GM12878 (cell line): ENCODE data around the gene SNPH.

Experiments
- CHD4 ChIP-seq: fragments of 200-600 bp; sonication (generic); IDR thresholded peaks from 2 replicates; pipeline ENCODE4 v1.6.1; 2016; ENCODE audit warnings: mild to moderate bottlenecking
- EZH2 ChIP-seq: IDR thresholded peaks from 2 replicates; pipeline ENCODE4 v1.6.1; 2012; ENCODE audit warnings: low read depth, mild to moderate bottlenecking, control low read depth, inconsistent platforms, low read length, borderline replicate concordance; ENCODE audit not compliant: control insufficient read depth
- JUND ChIP-seq: IDR thresholded peaks from 2 replicates; pipeline ENCODE4 v1.6.1; 2012; ENCODE audit warnings: low read depth, mild to moderate bottlenecking, low read length, improper control_type of control experiment, moderate library complexity
- PAX5 ChIP-seq: IDR thresholded peaks from 2 replicates; pipeline ENCODE4 v1.6.1; 2011; ENCODE audit warnings: low read depth, low read length, borderline replicate concordance
- RFX5 ChIP-seq: IDR thresholded peaks from 2 replicates; pipeline ENCODE4 v1.6.1; 2011; ENCODE audit warnings: low read depth, low read length, improper control_type of control experiment
- SRF ChIP-seq, 2 experiments: IDR thresholded peaks; 2 replicates each; pipeline ENCODE4 v1.6.1; 2011; ENCODE audit warnings: low read depth in 2 of 2, low read length in 2 of 2, mild to moderate bottlenecking in 1 of 2, moderate library complexity in 1 of 2
- TCF7 ChIP-seq: IDR thresholded peaks from 2 replicates; pipeline ENCODE4 v1.6.1; 2014; ENCODE audit warnings: antibody characterized with exemption, borderline replicate concordance
- USF1 ChIP-seq: IDR thresholded peaks from 2 replicates; pipeline ENCODE4 v1.6.1; 2011; ENCODE audit warnings: borderline replicate concordance, low read depth, mild to moderate bottlenecking, moderate library complexity, mixed read lengths, low read length; ENCODE audit not compliant: insufficient read depth; ENCODE audit errors: extremely low read length
- TF ChIP-seq, protein P1 (sequence below), 3 experiments: IDR thresholded peaks in 2 of 3; conservative IDR thresholded peaks in 1 of 3; 2 replicates each; pipeline ENCODE4 v1.5.1; 2011; ENCODE audit warnings: low read depth in 3 of 3, low read length in 3 of 3, mild to moderate bottlenecking in 3 of 3, control low read depth in 2 of 3, moderate library complexity in 2 of 3, inconsistent platforms in 1 of 3, mixed read lengths in 1 of 3; ENCODE audit not compliant: control insufficient read depth in 2 of 3, insufficient read depth in 1 of 3; ENCODE audit errors: extremely low read depth in 1 of 3

GRCh38 chr20:1252416-1252815 is 13.7 kb upstream of the SNPH start:
- TF ChIP-seq EZH2 (no peak), TCF7 (no peak), CHD4 (no peak), JUND (no peak), SRF (IDR thresholded peaks at IDR 0.05; ENCODE audit: low read depth in 2 of 2, low read length in 2 of 2) (no peak), RFX5 (no peak), PAX5 (no peak), USF1 (no peak)
- TF ChIP-seq, protein P1, sequence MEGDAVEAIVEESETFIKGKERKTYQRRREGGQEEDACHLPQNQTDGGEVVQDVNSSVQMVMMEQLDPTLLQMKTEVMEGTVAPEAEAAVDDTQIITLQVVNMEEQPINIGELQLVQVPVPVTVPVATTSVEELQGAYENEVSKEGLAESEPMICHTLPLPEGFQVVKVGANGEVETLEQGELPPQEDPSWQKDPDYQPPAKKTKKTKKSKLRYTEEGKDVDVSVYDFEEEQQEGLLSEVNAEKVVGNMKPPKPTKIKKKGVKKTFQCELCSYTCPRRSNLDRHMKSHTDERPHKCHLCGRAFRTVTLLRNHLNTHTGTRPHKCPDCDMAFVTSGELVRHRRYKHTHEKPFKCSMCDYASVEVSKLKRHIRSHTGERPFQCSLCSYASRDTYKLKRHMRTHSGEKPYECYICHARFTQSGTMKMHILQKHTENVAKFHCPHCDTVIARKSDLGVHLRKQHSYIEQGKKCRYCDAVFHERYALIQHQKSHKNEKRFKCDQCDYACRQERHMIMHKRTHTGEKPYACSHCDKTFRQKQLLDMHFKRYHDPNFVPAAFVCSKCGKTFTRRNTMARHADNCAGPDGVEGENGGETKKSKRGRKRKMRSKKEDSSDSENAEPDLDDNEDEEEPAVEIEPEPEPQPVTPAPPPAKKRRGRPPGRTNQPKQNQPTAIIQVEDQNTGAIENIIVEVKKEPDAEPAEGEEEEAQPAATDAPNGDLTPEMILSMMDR (IDR thresholded peaks at IDR 0.05 in 2 of 3, conservative IDR thresholded peaks at IDR 0.05 in 1 of 3; ENCODE audit: control insufficient read depth in 2 of 3, extremely low read depth in 1 of 3, insufficient read depth in 1 of 3, low read depth in 3 of 3, low read length in 3 of 3), result no peak
